Measurements from ENCODE around the gene PIPOX. TPM values are rescaled to one million over a fixed set of nuclear protein-coding genes. Genes with fewer than 3 reads are reported as not detected.

PIPOX gene
- total and polyA plus RNA-seq, 2 experiments from 2014 or later, result not detected

- no peak overlapping the region for H2AFZ ChIP-seq
- in situ Hi-C loops (cut with MboI), result no loop called here
- WGBS, 2 experiments (ENCODE audit: low coverage in 1 of 2, low lambda C conversion rate in 2 of 2, missing lambda C conversion rate in 2 of 2), result 17 to 24% methylated on average over 19 of the region's 19 CpGs
- H3K36me3 ChIP-seq (ENCODE audit: low read depth), result no peaks in the 10 kb centered on the region
- H4K20me1 ChIP-seq (ENCODE audit: insufficient read depth), result no peaks in the 10 kb centered on the region
- TF ChIP-seq EZH2phosphoT487 (IDR thresholded peaks at IDR 0.05; ENCODE audit: insufficient read depth, low read depth) (no peak), EZH2 (IDR thresholded peaks at IDR 0.05; ENCODE audit: insufficient read depth, poor library complexity, severe bottlenecking) (no peak)
- no peaks in the 10 kb centered on the region for H3K9me2 ChIP-seq (ENCODE audit: insufficient read depth)
- H3K79me2 ChIP-seq (ENCODE audit: insufficient read depth), result no peaks in the 10 kb centered on the region
- no peak overlapping the region for H3K4me2 ChIP-seq (ENCODE audit: unreplicated experiment)
- H3K9ac ChIP-seq, result no peak overlapping the region
- peak; percentile 52 for DNase-seq
- no peak overlapping the region for H3K4me3 ChIP-seq
- H3F3A ChIP-seq (ENCODE audit: insufficient read depth), result 0 out of 2 replicates have a peak, but pooled peaks cover 3% of the 10 kb centered on the region
- no peaks in the 10 kb centered on the region for H3K4me1 ChIP-seq (ENCODE audit: insufficient read depth)
- no peaks in the 10 kb centered on the region for H3K9me3 ChIP-seq (ENCODE audit: low read depth)
- peaks cover 9% of the 10 kb centered on the region; the same call in 1 of the 2 replicates for H3K27me3 ChIP-seq (replicated peaks; ENCODE audit: insufficient read depth)
- no peak overlapping the region for H3K27ac ChIP-seq
Measured at GRCh38 chr17:29069526-29070041, 26.6 kb downstream of the PIPOX start.

DNA sequence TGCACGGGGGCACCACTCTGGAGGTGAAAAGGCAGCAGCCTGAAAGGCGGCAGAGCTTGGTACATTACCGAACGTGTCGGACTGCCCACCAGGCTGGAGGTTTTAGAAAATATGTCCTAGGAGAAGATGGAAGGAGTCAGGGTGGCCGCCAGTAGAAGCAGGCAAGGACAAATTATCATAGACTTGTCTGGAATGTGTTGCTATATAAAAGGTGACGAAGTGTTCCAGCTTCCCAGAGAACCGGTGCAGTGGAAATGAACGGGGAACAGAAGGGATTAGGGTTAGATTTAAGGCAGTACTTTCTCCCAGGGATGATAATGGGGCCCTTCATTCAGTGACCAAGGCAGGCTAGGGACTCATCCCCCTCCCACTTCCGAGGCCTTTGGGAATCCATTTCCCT lies 27.4 kb downstream of the PIPOX start:
- no peak overlapping the region for H3K4me2 ChIP-seq (ENCODE audit: unreplicated experiment)
- WGBS, 2 experiments (ENCODE audit: low coverage in 1 of 2, low lambda C conversion rate in 2 of 2, missing lambda C conversion rate in 2 of 2), result 21 to 27% methylated on average over 10 of the region's 10 CpGs
- no peaks in the 10 kb centered on the region for H3K9me3 ChIP-seq (ENCODE audit: low read depth)
- no peak overlapping the region for H3K9ac ChIP-seq
- H2AFZ ChIP-seq, result no peak overlapping the region
- H3K9me2 ChIP-seq (ENCODE audit: insufficient read depth), result no peaks in the 10 kb centered on the region
- H4K20me1 ChIP-seq (ENCODE audit: insufficient read depth), result no peaks in the 10 kb centered on the region
- no peaks in the 10 kb centered on the region for H3K79me2 ChIP-seq (ENCODE audit: insufficient read depth)
- H3K36me3 ChIP-seq (ENCODE audit: low read depth), result no peaks in the 10 kb centered on the region
- H3K4me3 ChIP-seq, result no peak overlapping the region
- H3K4me1 ChIP-seq (ENCODE audit: insufficient read depth), result no peaks in the 10 kb centered on the region
- DNase-seq, result no peak
- no peak overlapping the region for H3K27ac ChIP-seq
- H3K27me3 ChIP-seq (replicated peaks; ENCODE audit: insufficient read depth), result peaks cover 9% of the 10 kb centered on the region; the same call in 1 of the 2 replicates
- in situ Hi-C loops (cut with MboI), result no loop called here
- H3F3A ChIP-seq (ENCODE audit: insufficient read depth), result 0 out of 2 replicates have a peak, but pooled peaks cover 3% of the 10 kb centered on the region
- TF ChIP-seq EZH2phosphoT487 (IDR thresholded peaks at IDR 0.05; ENCODE audit: insufficient read depth, low read depth) (no peak), EZH2 (IDR thresholded peaks at IDR 0.05; ENCODE audit: insufficient read depth, poor library complexity, severe bottlenecking) (no peak)

GRCh38 chr17:29070781-29071180 lies 27.8 kb downstream of the PIPOX start:
- Histone ChIP-seq H3K4me1 (ENCODE audit: insufficient read depth) (no peaks in the 10 kb centered on the region), H3K4me3 (no peak overlapping the region), H3K9me2 (ENCODE audit: insufficient read depth) (no peaks in the 10 kb centered on the region), H3K27me3 (replicated peaks; ENCODE audit: insufficient read depth) (peaks cover 9% of the 10 kb centered on the region; the same call in 1 of the 2 replicates), H3K9ac (no peak overlapping the region), H3K4me2 (ENCODE audit: unreplicated experiment) (no peak overlapping the region), H4K20me1 (ENCODE audit: insufficient read depth) (no peaks in the 10 kb centered on the region), H3F3A (ENCODE audit: insufficient read depth) (0 out of 2 replicates have a peak, but pooled peaks cover 3% of the 10 kb centered on the region), H3K36me3 (ENCODE audit: low read depth) (no peaks in the 10 kb centered on the region), H3K79me2 (ENCODE audit: insufficient read depth) (no peaks in the 10 kb centered on the region), H3K9me3 (ENCODE audit: low read depth) (no peaks in the 10 kb centered on the region), H3K27ac (no peak overlapping the region), H2AFZ (no peak overlapping the region)
- TF ChIP-seq EZH2phosphoT487 (IDR thresholded peaks at IDR 0.05; ENCODE audit: insufficient read depth, low read depth) (no peak), EZH2 (IDR thresholded peaks at IDR 0.05; ENCODE audit: insufficient read depth, poor library complexity, severe bottlenecking) (no peak)
- in situ Hi-C loops (cut with MboI), result no loop called here
- 70 to 72% methylated on average over 9 of the region's 9 CpGs for WGBS, 2 experiments (ENCODE audit: low coverage in 1 of 2, low lambda C conversion rate in 2 of 2, missing lambda C conversion rate in 2 of 2)
- DNase-seq, result no peak

GRCh38 chr17:29071303-29071702 lies 28.4 kb downstream of the PIPOX start:
- 60 to 70% methylated on average over 1 of the region's 1 CpG for WGBS, 2 experiments (ENCODE audit: low coverage in 1 of 2, low lambda C conversion rate in 2 of 2, missing lambda C conversion rate in 2 of 2)
- Histone ChIP-seq H4K20me1 (ENCODE audit: insufficient read depth) (no peaks in the 10 kb centered on the region), H3K4me2 (ENCODE audit: unreplicated experiment) (no peak overlapping the region), H2AFZ (no peak overlapping the region), H3K36me3 (ENCODE audit: low read depth) (no peaks in the 10 kb centered on the region), H3K9ac (no peak overlapping the region), H3K27ac (no peak overlapping the region), H3K27me3 (replicated peaks; ENCODE audit: insufficient read depth) (peaks cover 9% of the 10 kb centered on the region; the same call in 1 of the 2 replicates), H3K9me3 (ENCODE audit: low read depth) (no peaks in the 10 kb centered on the region), H3F3A (ENCODE audit: insufficient read depth) (0 out of 2 replicates have a peak, but pooled peaks cover 3% of the 10 kb centered on the region), H3K4me3 (no peak overlapping the region), H3K79me2 (ENCODE audit: insufficient read depth) (no peaks in the 10 kb centered on the region), H3K4me1 (ENCODE audit: insufficient read depth) (no peaks in the 10 kb centered on the region), H3K9me2 (ENCODE audit: insufficient read depth) (no peaks in the 10 kb centered on the region)
- no peak for DNase-seq
- in situ Hi-C loops (cut with MboI), result no loop called here
- no peak for TF ChIP-seq EZH2 (IDR thresholded peaks at IDR 0.05; ENCODE audit: insufficient read depth, poor library complexity, severe bottlenecking)
